Endothelial cell (in vitro differentiated cells): Measurements from ENCODE around the gene WDFY2. TPM values are rescaled to one million over a fixed set of nuclear protein-coding genes. Genes with fewer than 3 reads are reported as not detected.

ENCODE experiments used
- DNase-seq: peaks from one replicate; pipeline ENCODE4 v3.0.0; 2021; ENCODE audit warnings: low spot score
- H3K27ac Mint-ChIP-seq: one replicate; pipeline ENCODE4 v1.8.0; 2021; ENCODE audit warnings: mixed read lengths, inconsistent platforms; ENCODE audit not compliant: unreplicated experiment
- H3K27me3 Mint-ChIP-seq: one replicate; pipeline ENCODE4 v1.8.0; 2021; ENCODE audit warnings: mild to moderate bottlenecking, moderate library complexity, mixed read lengths, inconsistent platforms; ENCODE audit not compliant: unreplicated experiment
- H3K36me3 Mint-ChIP-seq: one replicate; pipeline ENCODE4 v1.8.0; 2021; ENCODE audit warnings: mild to moderate bottlenecking, low read depth, mixed read lengths, inconsistent platforms; ENCODE audit not compliant: unreplicated experiment
- H3K4me1 Mint-ChIP-seq: one replicate; pipeline ENCODE4 v1.8.0; 2021; ENCODE audit warnings: mild to moderate bottlenecking, mixed read lengths, inconsistent platforms; ENCODE audit not compliant: unreplicated experiment
- H3K4me3 Mint-ChIP-seq: one replicate; pipeline ENCODE4 v1.8.0; 2021; ENCODE audit warnings: mild to moderate bottlenecking, mixed read lengths, inconsistent platforms; ENCODE audit not compliant: unreplicated experiment
- H3K9me3 Mint-ChIP-seq: one replicate; pipeline ENCODE4 v1.8.0; 2021; ENCODE audit warnings: mixed read lengths, inconsistent platforms; ENCODE audit not compliant: unreplicated experiment
- CTCF ChIP-seq: fragments of 200-600 bp; sonication (generic); IDR thresholded peaks from one replicate; pipeline ENCODE4 v1.5.0; 2021; ENCODE audit warnings: antibody characterized with exemption; ENCODE audit not compliant: unreplicated experiment
- total RNA-seq: library from RNA; stranded (reverse); fragmentation: NEBNext Ultra II Directional; extraction: Animal tissue kit (Norgen Biotek cat#: 25700); gene quantifications from one replicate; pipeline ENCODE4 v1.2.1, GENCODE V29; 2021; ENCODE audit not compliant: unreplicated experiment

The WDFY2 gene
- total RNA-seq, 1 donor from 2014 or later = 22.7 TPM

- Mint-ChIP-seq H3K27ac (peak overlapping the region; percentile 57), H3K4me1 (peaks cover 2% of the 10 kb centered on the region), H3K27me3 (peaks cover 19% of the 10 kb centered on the region), H3K4me3 (no peak overlapping the region), H3K36me3 (peaks cover 6% of the 10 kb centered on the region), H3K9me3 (no peaks in the 10 kb centered on the region)
- TF ChIP-seq CTCF = no peak
- no peak for DNase-seq
Observed at GRCh38 chr13:51770160-51770559, 185.9 kb downstream of the WDFY2 start.

GRCh38 chr13:51770681-51771417 is 186.6 kb downstream of the WDFY2 start:
- peaks cover 6% of the 10 kb centered on the region for H3K36me3 Mint-ChIP-seq
- H3K4me1 Mint-ChIP-seq = peaks cover 2% of the 10 kb centered on the region
- H3K27ac Mint-ChIP-seq = no peak overlapping the region
- no peak overlapping the region for H3K4me3 Mint-ChIP-seq
- no peaks in the 10 kb centered on the region for H3K9me3 Mint-ChIP-seq
- no peak for DNase-seq
- no peak for TF ChIP-seq CTCF
- H3K27me3 Mint-ChIP-seq = peaks cover 19% of the 10 kb centered on the region

DNA sequence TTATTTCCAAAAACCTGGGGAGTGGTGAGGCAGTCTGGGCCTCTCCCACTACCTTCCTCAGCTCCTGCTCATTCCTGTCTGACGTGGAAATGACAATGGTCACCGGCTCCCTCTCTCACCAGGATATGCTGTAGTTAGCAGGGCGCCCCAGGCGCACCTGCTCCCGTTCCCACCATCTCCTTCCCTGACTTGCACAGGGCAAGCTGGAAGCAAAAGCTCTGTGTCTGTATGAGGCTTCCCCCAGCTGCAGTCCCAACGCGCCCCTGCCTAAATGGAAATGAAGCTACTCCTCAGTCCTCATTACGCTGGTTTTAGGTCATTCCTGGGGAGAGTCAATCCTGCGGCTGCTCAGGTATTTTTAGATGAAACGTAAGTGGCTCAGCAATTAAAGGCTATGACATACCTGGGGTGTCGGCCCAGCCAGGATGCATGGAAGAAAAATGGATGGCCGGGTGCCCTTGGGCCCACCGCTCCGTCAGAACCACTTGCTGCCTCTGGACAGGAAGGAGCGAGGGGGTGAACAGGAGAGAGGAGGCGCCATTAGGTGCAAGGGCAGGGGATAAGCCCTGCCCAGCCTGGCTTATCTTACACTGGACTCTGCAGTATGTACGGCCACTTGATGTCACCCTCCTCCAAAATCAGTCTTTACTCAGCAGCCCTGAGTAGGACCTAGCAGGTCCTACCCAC is 187.3 kb downstream of the WDFY2 start:
- DNase-seq = no peak
- H3K36me3 Mint-ChIP-seq = peaks cover 2% of the 10 kb centered on the region
- TF ChIP-seq CTCF = no peak
- H3K27me3 Mint-ChIP-seq = peaks cover 18% of the 10 kb centered on the region
- H3K4me1 Mint-ChIP-seq = peaks cover 2% of the 10 kb centered on the region
- H3K27ac Mint-ChIP-seq = no peak overlapping the region
- H3K9me3 Mint-ChIP-seq = no peaks in the 10 kb centered on the region
- no peak overlapping the region for H3K4me3 Mint-ChIP-seq

GRCh38 chr13:51772105-51772455 is 187.8 kb downstream of the WDFY2 start:
- DNase-seq = no peak
- H3K27me3 Mint-ChIP-seq = peaks cover 13% of the 10 kb centered on the region
- TF ChIP-seq CTCF = no peak
- H3K27ac Mint-ChIP-seq = no peak overlapping the region
- H3K9me3 Mint-ChIP-seq = no peaks in the 10 kb centered on the region
- peaks cover 2% of the 10 kb centered on the region for H3K4me1 Mint-ChIP-seq
- H3K4me3 Mint-ChIP-seq = no peak overlapping the region
- no peaks in the 10 kb centered on the region for H3K36me3 Mint-ChIP-seq

- H3K27me3 Mint-ChIP-seq = peaks cover 13% of the 10 kb centered on the region
- no peaks in the 10 kb centered on the region for H3K9me3 Mint-ChIP-seq
- no peak for DNase-seq
- H3K4me1 Mint-ChIP-seq = peaks cover 2% of the 10 kb centered on the region
- no peak for TF ChIP-seq CTCF
- H3K27ac Mint-ChIP-seq = no peak overlapping the region
- H3K36me3 Mint-ChIP-seq = no peaks in the 10 kb centered on the region
- H3K4me3 Mint-ChIP-seq = no peak overlapping the region
Observed at GRCh38 chr13:51772781-51773180, 188.5 kb downstream of the WDFY2 start.
